Peyer's patch (tissue), 4 donors: ENCODE data around the gene EPM2AIP1. TPM values are rescaled to one million over a fixed set of nuclear protein-coding genes. Genes with fewer than 3 reads are reported as not detected.
A peak's percentile ranks its signal among the peaks of the same experiment; 100 is the strongest.
"Not testable (repeated sequence)": the region's sequence is repeated elsewhere in the genome, so short reads cannot be mapped to it uniquely, and the experiment has no call there.

Source experiments
- DNase-seq, 3 donors: peaks; one replicate each; pipeline ENCODE4 v3.0.0-alpha.2; 2017 to 2019
- H3K27ac ChIP-seq, 4 donors: fragments of 200-600 bp; sonication (generic); one replicate each; pipeline ENCODE4 v1.5.1; 2016 to 2019
- H3K27me3 ChIP-seq, 2 donors: fragments of 200-600 bp; sonication (generic); one replicate each; pipeline ENCODE4 v1.5.1; 2019
- H3K36me3 ChIP-seq, 3 donors: fragments of 200-600 bp; sonication (generic); one replicate each; pipeline ENCODE4 v1.5.1; 2016 to 2019
- H3K4me1 ChIP-seq, 4 donors: fragments of 200-600 bp; sonication (generic); one replicate each; pipeline ENCODE4 v1.5.1; 2016 to 2019
- H3K4me3 ChIP-seq, 4 donors: fragments of 200-600 bp; sonication (generic); 1 replicate in 3 of 4; 2 replicates in 1 of 4; pipeline ENCODE4 v1.5.1; 2016 to 2019; ENCODE audit warnings: mild to moderate bottlenecking in 1 of 4
- H3K9me3 ChIP-seq, 4 donors: fragments of 200-600 bp; sonication (generic); one replicate each; pipeline ENCODE4 v1.5.1; 2016 to 2019; ENCODE audit warnings: mild to moderate bottlenecking in 1 of 4
- CTCF ChIP-seq, 6 experiments: fragments of 450-650 bp in 4 of 6; fragments of 200-600 bp in 2 of 6; sonication (generic) in 1 of 6; IDR thresholded peaks; one replicate each; pipeline ENCODE4 v1.5.1; 2017 to 2019; ENCODE audit warnings: antibody characterized with exemption in 6 of 6, mild to moderate bottlenecking in 3 of 6, moderate library complexity in 1 of 6
- POLR2A ChIP-seq, 2 donors: fragments of 450-650 bp; IDR thresholded peaks; one replicate each; pipeline ENCODE4 v1.5.1; 2017; ENCODE audit warnings: antibody characterized with exemption in 2 of 2, mild to moderate bottlenecking in 2 of 2, moderate library complexity in 2 of 2
- total RNA-seq, 4 donors: library from RNA; depleted of rRNA; stranded (reverse); fragments of >200 nt; gene quantifications; one replicate each; pipeline ENCODE4 v1.1.0, GENCODE V29; 2016

Gene EPM2AIP1
- total RNA-seq, 4 donors from 2014 or later, result 7.5 to 17.4 (median 10.6) TPM

- Histone ChIP-seq H3K27me3 (no peaks in the 10 kb centered on the region), H3K4me3 (peak overlapping the region in 1 of 4 donors; percentile 23), H3K36me3 (no peaks in the 10 kb centered on the region), H3K9me3 (no peaks in the 10 kb centered on the region), H3K4me1 (peaks cover 0 to 26% (median 0%) of the 10 kb centered on the region in 4 donors), H3K27ac (peak overlapping the region in 3 of 4 donors; percentile 32 to 70 (median 64))
- peak in 1 of 3 donors; percentile 65 for DNase-seq
- TF ChIP-seq POLR2A (IDR thresholded peaks at IDR 0.05) (no peak), CTCF (IDR thresholded peaks at IDR 0.05) (peak in 1 of 6 experiments; percentile 5)
Observed at GRCh38 chr3:36957862-36958686, 34.9 kb downstream of the EPM2AIP1 start.

- Histone ChIP-seq H3K27me3 (no peaks in the 10 kb centered on the region), H3K27ac (peak overlapping the region in 1 of 4 donors; percentile 70), H3K4me3 (no peak overlapping the region), H3K4me1 (peaks cover 0 to 26% (median 0%) of the 10 kb centered on the region in 4 donors), H3K36me3 (no peaks in the 10 kb centered on the region), H3K9me3 (no peaks in the 10 kb centered on the region)
- TF ChIP-seq POLR2A (IDR thresholded peaks at IDR 0.05) (no peak), CTCF (IDR thresholded peaks at IDR 0.05) (no peak)
- no peak for DNase-seq
Observed at GRCh38 chr3:36957063-36957462, 35.9 kb downstream of the EPM2AIP1 start.

- DNase-seq, result no peak
- Histone ChIP-seq H3K4me3 (no peak overlapping the region), H3K4me1 (peaks cover 0 to 26% (median 0%) of the 10 kb centered on the region in 4 donors), H3K27ac (peak overlapping the region in 1 of 4 donors; percentile 14), H3K36me3 (no peaks in the 10 kb centered on the region), H3K27me3 (no peaks in the 10 kb centered on the region), H3K9me3 (no peaks in the 10 kb centered on the region)
- no peak for TF ChIP-seq CTCF (IDR thresholded peaks at IDR 0.05)
- no peak for TF ChIP-seq POLR2A (IDR thresholded peaks at IDR 0.05)
Observed at GRCh38 chr3:36956155-36956554, 36.8 kb downstream of the EPM2AIP1 start.

GRCh38 chr3:36954452-36955134, 38.3 kb downstream of the EPM2AIP1 start:
- H3K4me3 ChIP-seq, result no peak overlapping the region
- H3K36me3 ChIP-seq, result no peaks in the 10 kb centered on the region
- DNase-seq, result peak in 1 of 3 donors; percentile 57
- H3K4me1 ChIP-seq, result peaks cover 0 to 26% (median 0%) of the 10 kb centered on the region in 4 donors
- no peaks in the 10 kb centered on the region for H3K9me3 ChIP-seq
- peak overlapping the region in 2 of 4 donors; percentile 71 to 77 for H3K27ac ChIP-seq
- H3K27me3 ChIP-seq, result no peaks in the 10 kb centered on the region
- TF ChIP-seq POLR2A (IDR thresholded peaks at IDR 0.05) (no peak), CTCF (IDR thresholded peaks at IDR 0.05) (no peak)

GRCh38 chr3:36947814-36948213, 45.1 kb downstream of the EPM2AIP1 start:
- peaks cover 0 to 10% (median 0%) of the 10 kb centered on the region in 4 donors for H3K4me1 ChIP-seq
- H3K4me3 ChIP-seq, H3K27ac ChIP-seq, H3K36me3 ChIP-seq, DNase-seq, H3K27me3 ChIP-seq, H3K9me3 ChIP-seq: not testable (repeated sequence)
